Transverse colon (tissue), 4 donors: Measurements from ENCODE around the gene APBB1IP.

Source experiments
- EP300 ChIP-seq: sonication (generic); formaldehyde crosslinking; IDR thresholded peaks from one replicate; pipeline ENCODE4 v1.6.1; 2017; ENCODE audit warnings: antibody characterized with exemption, low read depth
- POLR2A ChIP-seq: fragments of 450-650 bp; IDR thresholded peaks from one replicate; pipeline ENCODE4 v1.6.1; 2016; ENCODE audit warnings: antibody characterized with exemption, mild to moderate bottlenecking, moderate library complexity
- POLR2AphosphoS5 ChIP-seq, 3 donors: sonication (generic); formaldehyde crosslinking; IDR thresholded peaks; one replicate each; pipeline ENCODE4 v1.6.1; 2016; ENCODE audit warnings: antibody characterized with exemption in 3 of 3
- TF ChIP-seq, protein P1 (sequence below), 5 experiments: fragments of 200-600 bp in 3 of 5; fragments of 450-650 bp in 2 of 5; sonication (generic) in 3 of 5; IDR thresholded peaks; 1 replicate in 2 of 5; 2 replicates in 3 of 5; pipeline ENCODE4 v1.5.1; 2016 to 2017; ENCODE audit warnings: antibody characterized with exemption in 5 of 5, inconsistent platforms in 3 of 5, mild to moderate bottlenecking in 2 of 5, moderate library complexity in 1 of 5

DNA sequence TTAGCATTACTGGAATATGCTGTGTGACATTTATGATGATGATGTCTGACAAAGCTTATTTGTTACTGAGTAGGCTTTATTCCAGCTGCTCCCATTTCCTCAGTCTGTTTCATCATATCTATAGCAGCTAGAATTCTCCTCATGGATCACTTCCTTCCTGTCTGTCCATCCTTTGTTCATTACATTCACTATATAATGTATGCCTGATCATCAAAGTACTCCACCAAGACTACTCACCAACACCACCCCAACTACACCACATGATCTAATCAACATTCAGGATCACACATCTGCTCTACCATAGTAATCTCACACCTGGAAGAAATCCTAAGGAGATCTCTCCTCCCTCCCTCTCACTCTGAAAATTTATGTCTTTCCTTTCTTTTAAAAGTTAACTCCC, 61.3 kb downstream of the APBB1IP start:
- TF ChIP-seq, protein P1, sequence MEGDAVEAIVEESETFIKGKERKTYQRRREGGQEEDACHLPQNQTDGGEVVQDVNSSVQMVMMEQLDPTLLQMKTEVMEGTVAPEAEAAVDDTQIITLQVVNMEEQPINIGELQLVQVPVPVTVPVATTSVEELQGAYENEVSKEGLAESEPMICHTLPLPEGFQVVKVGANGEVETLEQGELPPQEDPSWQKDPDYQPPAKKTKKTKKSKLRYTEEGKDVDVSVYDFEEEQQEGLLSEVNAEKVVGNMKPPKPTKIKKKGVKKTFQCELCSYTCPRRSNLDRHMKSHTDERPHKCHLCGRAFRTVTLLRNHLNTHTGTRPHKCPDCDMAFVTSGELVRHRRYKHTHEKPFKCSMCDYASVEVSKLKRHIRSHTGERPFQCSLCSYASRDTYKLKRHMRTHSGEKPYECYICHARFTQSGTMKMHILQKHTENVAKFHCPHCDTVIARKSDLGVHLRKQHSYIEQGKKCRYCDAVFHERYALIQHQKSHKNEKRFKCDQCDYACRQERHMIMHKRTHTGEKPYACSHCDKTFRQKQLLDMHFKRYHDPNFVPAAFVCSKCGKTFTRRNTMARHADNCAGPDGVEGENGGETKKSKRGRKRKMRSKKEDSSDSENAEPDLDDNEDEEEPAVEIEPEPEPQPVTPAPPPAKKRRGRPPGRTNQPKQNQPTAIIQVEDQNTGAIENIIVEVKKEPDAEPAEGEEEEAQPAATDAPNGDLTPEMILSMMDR (IDR thresholded peaks at IDR 0.05) = no peak
- no peak for TF ChIP-seq POLR2AphosphoS5 (IDR thresholded peaks at IDR 0.05)
- no peak for TF ChIP-seq EP300
- no peak for TF ChIP-seq POLR2A
